ENCODE results near the gene SPSB3.
A peak's percentile ranks its signal among the peaks of the same experiment; 100 is the strongest.

Gene SPSB3

GRCh38 chr16:1765826-1766225 is 16.5 kb downstream of the SPSB3 start:
- DNase-seq, result no peak

DNA sequence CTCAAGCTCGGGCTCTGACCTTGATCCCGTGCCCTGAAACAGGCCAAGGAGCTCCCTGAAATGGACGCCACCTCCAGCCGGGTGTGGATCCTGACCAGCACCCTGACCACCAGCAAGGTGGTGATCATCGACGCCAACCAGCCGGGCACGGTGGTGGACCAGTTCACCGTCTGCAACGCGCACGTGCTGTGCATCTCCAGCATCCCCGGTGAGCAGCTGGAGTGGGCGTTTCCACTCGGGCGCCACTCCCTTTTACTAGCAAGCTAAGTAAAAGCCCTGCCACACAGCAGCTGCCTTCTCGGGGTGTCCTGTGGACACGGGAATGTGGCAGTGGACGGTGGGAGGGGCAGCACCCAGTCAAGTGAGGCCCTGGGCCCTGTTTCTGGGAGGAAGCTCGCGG is 17.4 kb downstream of the SPSB3 start:
- no peak for DNase-seq

- DNase-seq, result peak in 4 of 58 donors; percentile 11 to 45 (median 29)
These were observed 18.6 kb downstream of the SPSB3 start for GRCh38 chr16:1763521-1764511.

DNA sequence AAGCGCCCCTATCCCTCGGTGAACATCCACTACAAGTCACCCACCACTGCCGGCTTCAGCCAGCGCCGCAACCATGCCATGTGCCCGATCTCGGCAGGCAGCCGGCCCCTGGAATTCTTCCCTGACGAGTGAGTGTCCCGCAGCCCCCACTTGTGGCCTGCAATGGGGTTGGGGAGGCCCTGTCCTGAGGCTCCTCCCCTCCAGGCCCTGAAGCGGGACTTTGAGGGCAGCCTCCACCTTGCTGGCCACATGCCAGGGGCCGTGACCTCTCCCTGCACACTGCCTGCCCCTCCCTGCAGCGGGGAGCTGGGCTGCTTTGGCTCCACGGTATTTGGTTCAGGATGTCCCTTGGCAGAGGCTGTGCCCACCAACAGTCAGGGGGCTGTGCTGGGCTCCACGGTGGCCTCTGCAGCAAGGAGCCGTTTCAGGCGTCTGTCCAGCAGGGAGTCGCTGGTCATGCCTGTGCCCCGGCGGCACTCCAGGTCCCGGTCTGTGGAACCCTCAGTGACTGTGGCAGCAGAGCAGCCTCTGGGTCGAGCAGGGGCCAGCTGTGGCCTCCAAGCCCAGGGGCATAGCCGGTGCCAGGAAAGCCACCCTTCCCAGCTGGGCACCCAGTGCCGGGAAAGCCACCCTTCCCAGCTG is 19.4 kb downstream of the SPSB3 start:
- peak in 2 of 58 donors; percentile 31 to 36 for DNase-seq

GRCh38 chr16:1762196-1762878 is 20.0 kb downstream of the SPSB3 start:
- no peak for DNase-seq

- DNase-seq, result no peak
These were observed 20.6 kb downstream of the SPSB3 start for GRCh38 chr16:1761751-1762150.

- no peak for DNase-seq
These were observed 21.5 kb downstream of the SPSB3 start for GRCh38 chr16:1760911-1761310.

GRCh38 chr16:1759511-1759910 is 22.9 kb downstream of the SPSB3 start:
- no peak for DNase-seq

- no peak for DNase-seq
These were observed 23.4 kb downstream of the SPSB3 start for GRCh38 chr16:1758923-1759322.

- DNase-seq, result no peak
These were observed 24.5 kb downstream of the SPSB3 start for GRCh38 chr16:1757714-1758461.

DNA sequence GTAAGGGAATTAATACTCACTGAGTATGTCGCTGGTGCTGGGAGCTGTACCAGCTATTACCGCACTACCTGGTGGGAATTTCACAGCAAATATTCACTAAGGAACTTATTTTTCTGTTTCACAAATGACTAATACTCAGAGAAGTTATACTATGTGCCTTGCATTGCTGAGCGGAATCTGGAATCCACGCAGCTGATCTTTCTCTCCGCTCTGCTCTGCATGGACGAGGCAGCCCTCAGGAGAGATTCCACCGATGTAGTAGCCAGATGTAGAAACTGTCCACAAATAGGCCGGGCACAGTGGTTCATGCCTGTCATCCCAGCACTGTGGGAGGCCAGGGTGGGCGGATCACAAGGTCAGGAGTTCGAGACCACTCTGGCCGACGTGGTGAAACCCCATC is 28.2 kb downstream of the SPSB3 start:
- DNase-seq, result no peak

DNA sequence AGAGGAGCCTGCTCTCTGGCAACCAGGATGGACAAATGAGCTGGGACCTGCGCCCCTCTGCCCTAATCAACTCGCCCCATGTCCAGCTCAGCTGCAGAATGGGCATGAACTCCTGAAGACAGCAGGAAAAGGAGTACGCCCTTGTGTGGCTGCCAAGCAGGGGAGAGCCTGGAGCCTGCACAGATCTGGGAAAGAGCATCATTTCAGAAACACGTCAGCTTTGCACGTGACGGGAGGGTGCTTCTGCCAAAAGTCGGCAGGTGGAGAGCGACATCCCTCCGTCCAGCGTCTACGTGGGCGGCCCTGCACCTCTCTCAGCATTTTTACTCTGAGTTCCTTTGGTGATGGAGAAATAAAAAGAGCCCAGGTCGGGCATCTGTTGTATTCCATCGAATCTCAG is 29.5 kb downstream of the SPSB3 start:
- DNase-seq, result peak in 2 of 58 donors; percentile 4 to 26

DNA sequence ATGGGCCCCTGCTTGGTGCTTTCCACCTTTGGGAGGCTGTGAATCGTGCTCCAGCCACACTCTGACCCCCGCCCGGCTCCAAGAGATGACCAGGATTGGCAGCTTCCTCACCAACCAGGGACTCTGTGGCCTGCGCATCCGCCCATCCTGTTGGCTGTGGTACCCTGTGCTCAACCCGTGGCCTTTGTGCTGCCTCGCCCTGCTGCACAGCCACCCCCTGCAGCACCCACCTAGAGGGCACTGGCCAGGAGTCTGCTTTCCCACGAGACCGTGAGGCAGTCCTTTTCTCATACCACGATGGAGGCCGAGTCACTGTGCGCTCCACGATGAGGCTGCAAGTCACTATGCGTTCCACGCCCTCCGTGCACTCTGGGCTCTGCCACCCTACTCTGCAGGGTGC is 30.4 kb downstream of the SPSB3 start:
- no peak for DNase-seq

DNA sequence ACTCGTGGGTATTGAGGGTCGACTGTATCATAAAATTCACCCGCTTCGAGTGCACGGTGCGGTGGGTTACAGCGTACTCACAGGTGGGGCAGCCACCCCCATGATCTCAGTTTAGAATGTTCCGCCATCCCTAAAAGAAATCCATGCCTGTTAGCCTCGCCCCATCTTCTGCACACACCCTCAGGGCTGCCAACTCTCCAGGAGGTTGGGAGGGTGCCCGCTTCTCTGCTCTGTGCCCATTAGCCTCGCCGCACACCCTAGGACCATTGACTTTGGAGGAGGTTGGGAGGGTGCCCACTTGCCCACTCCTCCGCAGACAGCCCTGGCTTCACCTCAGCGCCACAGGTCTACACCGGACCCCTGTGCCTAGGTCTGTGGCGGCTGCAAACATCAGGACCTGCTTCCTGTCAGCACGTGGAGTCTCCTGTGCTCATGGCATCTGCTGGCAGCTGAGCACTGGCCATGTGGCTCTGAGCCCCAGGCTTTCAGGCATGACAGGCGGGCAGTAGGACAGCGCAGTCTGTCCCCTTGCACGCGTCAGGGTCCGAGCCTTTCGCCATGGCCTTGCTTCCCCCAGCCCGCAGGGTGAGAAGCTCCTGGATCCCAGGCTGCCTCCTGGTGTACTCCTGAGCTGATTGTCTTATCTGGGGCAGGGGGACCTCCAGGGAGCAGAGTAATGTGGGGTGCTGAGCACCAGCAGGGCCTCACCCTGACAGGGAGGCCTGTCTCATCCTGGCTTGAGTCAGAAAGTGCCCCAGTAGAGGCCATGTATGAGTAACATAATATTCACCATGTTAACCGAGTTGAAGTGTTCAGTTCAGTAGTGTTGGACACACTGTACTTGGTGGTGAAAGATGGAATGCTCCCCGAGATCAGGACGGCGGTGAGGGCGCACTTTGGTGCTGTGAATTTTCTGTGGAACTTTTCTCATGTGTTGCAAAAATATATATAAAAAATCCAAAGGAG is 32.9 kb downstream of the SPSB3 start:
- DNase-seq, result no peak

DNA sequence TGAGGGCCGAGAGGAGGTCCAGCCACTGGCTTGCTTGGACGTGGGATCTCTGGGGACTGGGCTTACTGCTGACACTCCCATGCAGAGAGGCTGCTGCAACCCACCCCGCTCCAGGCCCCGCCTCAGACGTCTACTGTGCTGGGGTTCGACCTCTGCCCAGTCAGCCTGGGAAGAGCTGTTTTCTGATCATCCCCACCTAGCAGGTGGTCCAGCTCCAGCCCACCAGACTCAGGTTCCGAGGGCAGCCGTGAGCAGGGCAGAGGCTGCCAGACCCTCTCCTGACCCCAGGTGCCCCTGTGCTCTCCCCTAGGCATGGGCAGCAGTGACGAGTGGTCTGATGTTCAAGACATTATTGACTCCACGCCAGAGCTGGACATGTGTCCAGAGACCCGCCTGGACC is 34.4 kb downstream of the SPSB3 start:
- DNase-seq, result no peak

DNA sequence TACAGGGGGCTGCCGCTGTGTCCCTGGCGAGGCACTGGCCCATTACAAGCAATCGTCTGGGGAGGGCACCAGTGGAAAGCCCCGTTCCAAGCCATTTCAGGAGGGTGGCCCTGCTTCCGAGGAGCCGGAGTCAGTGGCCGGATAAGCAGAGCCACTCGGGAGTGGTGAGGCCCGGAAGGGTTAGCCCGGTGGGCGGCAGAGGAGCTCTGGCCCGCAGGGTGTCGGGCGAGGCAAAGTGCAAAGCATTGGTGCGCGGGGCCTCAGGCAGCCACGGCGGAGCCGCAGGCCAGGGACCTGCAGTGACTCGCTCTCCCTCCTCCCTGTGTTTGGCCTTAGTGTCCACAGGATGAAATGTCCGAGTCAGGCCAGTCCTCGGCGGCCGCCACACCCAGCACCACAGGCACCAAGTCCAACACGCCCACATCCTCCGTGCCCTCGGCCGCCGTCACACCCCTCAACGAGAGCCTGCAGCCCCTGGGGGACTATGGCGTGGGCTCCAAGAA is 35.6 kb downstream of the SPSB3 start:
- no peak for DNase-seq

GRCh38 chr16:1745900-1746692 is 36.3 kb downstream of the SPSB3 start:
- no peak for DNase-seq

GRCh38 chr16:1745181-1745899 is 37.0 kb downstream of the SPSB3 start:
- no peak for DNase-seq
